ENCODE data around the gene PLEKHG5. TPM values are rescaled to one million over a fixed set of nuclear protein-coding genes. Genes with fewer than 3 reads are reported as not detected.

PLEKHG5 gene
- total RNA-seq, 4 donors from 2014 or later = 5.8 to 12.0 (median 8.4) TPM

- Histone ChIP-seq H3K4me3 (replicated peaks in 1 of 3) (no peak overlapping the region), H3K36me3 (peaks cover 0 to 8% of the 10 kb centered on the region in 2 donors), H3K27ac (no peak overlapping the region), H3K9me3 (no peaks in the 10 kb centered on the region), H3K27me3 (no peaks in the 10 kb centered on the region), H3K4me1 (no peaks in the 10 kb centered on the region)
- 94 to 97% methylated on average over 12 of the region's 12 CpGs for WGBS, 2 donors
- TF ChIP-seq POLR2A (IDR thresholded peaks at IDR 0.05) = no peak
- no peak for TF ChIP-seq CTCF (IDR thresholded peaks at IDR 0.05)
- DNase-seq = no peak
- intact Hi-C loops (cut with DNase I) = no loop called here
Observed at GRCh38 chr1:6467224-6467623, 24.2 kb downstream of the PLEKHG5 start.

GRCh38 chr1:6466751-6467150, 24.7 kb downstream of the PLEKHG5 start:
- no peak for DNase-seq
- no peak overlapping the region for H3K4me3 ChIP-seq (replicated peaks in 1 of 3)
- H3K9me3 ChIP-seq = no peaks in the 10 kb centered on the region
- intact Hi-C loops (cut with DNase I) = no loop called here
- H3K27ac ChIP-seq = no peak overlapping the region
- H3K4me1 ChIP-seq = no peaks in the 10 kb centered on the region
- TF ChIP-seq POLR2A (IDR thresholded peaks at IDR 0.05) (no peak), CTCF (IDR thresholded peaks at IDR 0.05) (no peak)
- 92 to 95% methylated on average over 5 of the region's 5 CpGs for WGBS, 2 donors
- no peaks in the 10 kb centered on the region for H3K27me3 ChIP-seq
- peaks cover 0 to 6% of the 10 kb centered on the region in 2 donors for H3K36me3 ChIP-seq

GRCh38 chr1:6466023-6466422, 25.4 kb downstream of the PLEKHG5 start, which contains the start of gene TNFRSF25:
TNFRSF25 (minus strand) TSS chr1:6466173; CDS start chr1:6466107, 66 bp downstream.
- intact Hi-C loops (cut with DNase I) = no loop called here

GRCh38 chr1:6465461-6466005, 25.9 kb downstream of the PLEKHG5 start:
- Histone ChIP-seq H3K9me3 (no peaks in the 10 kb centered on the region), H3K27ac (no peak overlapping the region), H3K4me1 (peaks cover 0 to 4% of the 10 kb centered on the region in 2 donors), H3K36me3 (peaks cover 0 to 6% of the 10 kb centered on the region in 2 donors), H3K4me3 (replicated peaks in 1 of 3) (no peak overlapping the region), H3K27me3 (no peaks in the 10 kb centered on the region)
- TF ChIP-seq CTCF (IDR thresholded peaks at IDR 0.05) (no peak), POLR2A (IDR thresholded peaks at IDR 0.05) (no peak)
- 50 to 75% methylated on average over 1 to 13 of the region's 21 CpGs for WGBS, 2 donors
- intact Hi-C loops (cut with DNase I) = no loop called here
- DNase-seq = no peak

More at GRCh38 chr1:6466023-6466422, 25.4 kb downstream of the PLEKHG5 start, which contains the start of gene TNFRSF25:
- H3K9me3 ChIP-seq = no peaks in the 10 kb centered on the region
- peaks cover 0 to 6% of the 10 kb centered on the region in 2 donors for H3K36me3 ChIP-seq
- H3K4me3 ChIP-seq (replicated peaks in 1 of 3) = no peak within 1 kb of the TSS
- WGBS, 2 donors = 48 to 70% methylated on average over 2 to 3 of the region's 43 CpGs
- DNase-seq = no peak
- H3K27me3 ChIP-seq = no peaks in the 10 kb centered on the region
- TF ChIP-seq POLR2A (IDR thresholded peaks at IDR 0.05) (no peak), CTCF (IDR thresholded peaks at IDR 0.05) (no peak)
- no peaks in the 10 kb centered on the region for H3K4me1 ChIP-seq
- H3K27ac ChIP-seq = no peak within 1 kb of the TSS

- no peaks in the 10 kb centered on the region for H3K27me3 ChIP-seq
- no peaks in the 10 kb centered on the region for H3K9me3 ChIP-seq
- no peak overlapping the region for H3K4me3 ChIP-seq (replicated peaks in 1 of 3)
- intact Hi-C loops (cut with DNase I) = no loop called here
- DNase-seq = no peak
- TF ChIP-seq POLR2A (IDR thresholded peaks at IDR 0.05) (no peak), CTCF (IDR thresholded peaks at IDR 0.05) (no peak)
- peaks cover 0 to 8% of the 10 kb centered on the region in 2 donors for H3K4me1 ChIP-seq
- H3K27ac ChIP-seq = no peak overlapping the region
- WGBS, 2 donors = 90 to 92% methylated on average over 3 to 5 of the region's 5 CpGs
- peaks cover 0 to 3% of the 10 kb centered on the region in 2 donors for H3K36me3 ChIP-seq
Observed at GRCh38 chr1:6464915-6465314, 26.6 kb downstream of the PLEKHG5 start.
